Muscle layer of colon (tissue), 2 donors: ENCODE results near the gene C9orf78.

Experiments
- H3K27ac ChIP-seq: one replicate; pipeline ENCODE4 v1.7.0; 2013; ENCODE audit warnings: low read depth, mild to moderate bottlenecking, low read length, moderate library complexity
- H3K27me3 ChIP-seq, 2 donors: one replicate each; pipeline ENCODE4 v1.7.0; 2013; ENCODE audit warnings: low read length in 2 of 2, mild to moderate bottlenecking in 2 of 2; ENCODE audit not compliant: insufficient read depth in 2 of 2, control insufficient read depth in 1 of 2
- H3K36me3 ChIP-seq: one replicate; pipeline ENCODE4 v1.7.0; 2013; ENCODE audit warnings: mild to moderate bottlenecking, low read length; ENCODE audit not compliant: insufficient read depth
- H3K4me1 ChIP-seq: one replicate; pipeline ENCODE4 v1.7.0; 2013; ENCODE audit warnings: mild to moderate bottlenecking, low read length; ENCODE audit not compliant: insufficient read depth
- H3K4me3 ChIP-seq, 2 donors: one replicate each; pipeline ENCODE4 v1.7.0; 2013; ENCODE audit warnings: low read length in 2 of 2, low read depth in 1 of 2, mild to moderate bottlenecking in 1 of 2, moderate library complexity in 1 of 2
- H3K9ac ChIP-seq: one replicate; pipeline ENCODE4 v1.7.0; 2013; ENCODE audit warnings: low read length
- H3K9me3 ChIP-seq: one replicate; pipeline ENCODE4 v1.7.0; 2013; ENCODE audit warnings: mild to moderate bottlenecking, low read length
- donor health status: abdominal sarcoma.
- donor health status: Adenocarcinoma of cecum.

Gene C9orf78

DNA sequence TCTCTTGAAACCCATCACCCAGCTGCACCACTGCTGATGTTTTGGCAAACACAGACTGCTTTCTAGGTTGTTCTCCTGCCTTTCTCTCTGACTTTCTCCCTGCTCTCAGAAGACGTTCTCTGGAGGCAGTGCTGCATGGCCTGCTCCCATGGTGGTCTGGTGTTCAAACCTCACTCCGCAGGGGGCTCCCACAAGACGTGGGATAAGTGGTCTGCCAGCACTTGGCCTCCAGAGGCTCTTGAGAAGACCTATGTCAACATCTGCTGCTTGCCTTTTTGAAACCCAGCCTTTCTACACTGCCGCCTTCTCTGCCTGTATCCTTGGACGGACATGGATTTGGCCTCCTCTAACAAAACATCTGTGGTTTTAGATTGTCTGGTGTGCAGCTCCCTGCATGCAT, 16.7 kb upstream of the C9orf78 start:
- Histone ChIP-seq H3K4me3 (no peak overlapping the region), H3K27ac (no peak overlapping the region), H3K9me3 (no peaks in the 10 kb centered on the region), H3K36me3 (peaks cover 45% of the 10 kb centered on the region), H3K9ac (no peak overlapping the region), H3K4me1 (peaks cover 12% of the 10 kb centered on the region), H3K27me3 (no peaks in the 10 kb centered on the region)

DNA sequence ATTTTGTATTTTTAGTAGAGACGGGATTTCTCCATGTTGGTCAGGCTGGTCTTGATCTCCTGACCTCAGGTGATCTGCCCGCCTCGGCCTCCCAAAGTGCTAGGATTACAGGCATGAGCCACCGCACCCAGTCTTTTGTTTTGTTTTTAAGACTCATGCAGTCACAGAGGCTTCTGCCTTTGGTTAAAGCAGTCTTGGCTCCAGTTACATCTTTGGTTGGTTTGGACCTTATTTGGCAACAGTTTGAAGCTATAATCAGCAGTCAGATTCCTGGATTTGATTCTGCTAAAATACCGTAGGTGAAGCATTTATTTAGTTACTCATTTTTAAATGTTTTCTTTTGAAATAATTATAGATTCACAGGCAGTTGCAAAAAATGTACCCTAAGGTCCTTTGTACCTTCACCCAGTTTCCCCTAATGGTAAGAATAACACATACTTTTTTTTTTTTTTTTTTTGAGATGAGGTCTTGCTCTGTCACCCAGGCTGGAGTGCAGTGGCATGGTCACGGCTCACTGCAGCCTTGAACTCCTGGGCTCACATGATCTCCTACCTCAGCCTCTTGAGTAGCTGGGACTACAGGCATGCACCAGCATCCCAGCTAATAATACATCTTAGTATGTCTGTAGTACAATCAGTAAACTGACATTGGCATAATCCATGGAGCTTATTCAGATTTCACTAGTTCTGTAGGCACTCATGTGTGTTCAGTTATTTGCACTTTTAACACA, 15.9 kb upstream of the C9orf78 start:
- no peak overlapping the region for H3K4me3 ChIP-seq
- H3K9ac ChIP-seq, result no peak overlapping the region
- H3K9me3 ChIP-seq, result no peaks in the 10 kb centered on the region
- H3K27me3 ChIP-seq, result no peaks in the 10 kb centered on the region
- H3K27ac ChIP-seq, result no peak overlapping the region
- H3K4me1 ChIP-seq, result peaks cover 12% of the 10 kb centered on the region
- peaks cover 38% of the 10 kb centered on the region for H3K36me3 ChIP-seq

DNA sequence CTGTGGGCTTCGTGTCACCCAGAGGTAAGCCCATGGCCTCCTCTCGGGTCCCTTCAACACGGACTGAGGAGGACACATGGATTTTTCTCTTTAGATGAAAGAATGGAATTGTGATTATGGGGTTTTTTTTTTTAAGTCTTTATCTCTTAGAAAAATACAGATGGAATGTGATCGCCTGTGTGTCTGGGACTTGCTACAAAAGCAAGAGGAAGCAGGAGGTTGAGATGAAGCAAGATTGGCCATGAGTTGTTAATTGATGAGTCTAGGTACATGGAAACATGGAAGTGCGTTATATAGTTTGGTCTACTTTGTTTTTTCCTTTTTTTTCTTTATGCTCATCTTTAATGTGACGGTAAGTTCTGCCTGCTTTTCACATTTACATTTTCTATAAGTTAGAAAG, 14.8 kb upstream of the C9orf78 start:
- no peaks in the 10 kb centered on the region for H3K9me3 ChIP-seq
- H3K27me3 ChIP-seq, result no peaks in the 10 kb centered on the region
- peaks cover 32% of the 10 kb centered on the region for H3K36me3 ChIP-seq
- peaks cover 12% of the 10 kb centered on the region for H3K4me1 ChIP-seq
- H3K9ac ChIP-seq, result no peak overlapping the region
- H3K4me3 ChIP-seq, result no peak overlapping the region
- no peak overlapping the region for H3K27ac ChIP-seq

DNA sequence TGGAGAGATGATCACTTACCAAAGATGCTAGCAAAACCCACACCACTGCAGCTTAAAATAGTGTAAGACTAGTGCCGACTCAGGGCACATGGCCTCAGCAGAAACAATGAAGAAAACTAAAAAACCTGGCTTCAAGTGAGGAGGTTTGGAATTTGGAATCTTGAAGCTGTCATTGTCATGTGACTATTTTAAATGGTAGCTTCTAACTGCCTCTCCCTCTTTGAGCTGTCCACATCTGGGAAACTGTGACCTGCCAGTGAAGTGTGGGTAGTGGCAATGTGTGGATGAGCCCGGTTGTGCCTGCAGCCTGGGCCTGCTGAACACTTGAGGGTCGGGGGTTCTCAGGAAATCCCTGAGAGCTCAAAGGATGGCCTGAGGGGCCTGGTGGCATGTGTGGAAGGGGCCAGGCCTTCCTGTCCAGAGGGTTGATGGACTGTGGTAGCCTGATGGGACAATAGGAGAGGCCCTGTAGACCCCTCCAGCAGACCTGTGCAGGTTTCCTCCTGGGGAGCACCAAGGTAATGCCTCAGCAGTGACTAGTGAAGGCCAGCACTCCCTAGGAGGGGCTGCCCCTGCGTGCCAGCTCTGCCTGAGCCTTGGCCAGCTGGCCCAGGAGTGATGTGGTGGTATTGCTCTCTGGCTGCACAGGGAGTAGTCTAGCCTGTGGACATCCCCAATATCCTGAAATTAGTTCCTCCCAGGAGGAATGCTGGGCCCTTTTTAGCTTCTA, 13.8 kb upstream of the C9orf78 start:
- H3K27ac ChIP-seq, result no peak overlapping the region
- peaks cover 12% of the 10 kb centered on the region for H3K4me1 ChIP-seq
- no peaks in the 10 kb centered on the region for H3K27me3 ChIP-seq
- H3K36me3 ChIP-seq, result peaks cover 32% of the 10 kb centered on the region
- no peak overlapping the region for H3K9ac ChIP-seq
- H3K9me3 ChIP-seq, result no peaks in the 10 kb centered on the region
- H3K4me3 ChIP-seq, result no peak overlapping the region

DNA sequence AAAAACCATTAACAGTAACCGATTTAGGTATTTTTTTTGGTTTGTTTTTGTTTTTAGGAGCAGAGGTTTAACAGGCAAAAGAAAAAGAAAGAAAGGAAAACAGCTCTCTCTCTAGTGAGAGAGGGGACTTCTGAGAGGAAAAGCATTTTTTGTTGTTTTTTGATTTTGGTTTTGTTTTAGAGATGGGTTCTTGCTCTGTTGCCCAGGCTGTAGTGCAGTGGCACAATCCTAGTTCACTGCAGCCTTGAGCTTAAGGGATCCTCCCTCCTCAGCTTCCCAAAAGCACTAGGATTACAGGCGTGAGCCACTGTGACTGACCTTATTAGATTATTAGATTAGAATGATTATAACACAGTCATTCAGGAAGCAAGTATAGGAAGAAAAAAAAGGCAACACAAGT, 10.3 kb upstream of the C9orf78 start:
- H3K27ac ChIP-seq, result no peak overlapping the region
- H3K9ac ChIP-seq, result no peak overlapping the region
- no peaks in the 10 kb centered on the region for H3K9me3 ChIP-seq
- peaks cover 9% of the 10 kb centered on the region for H3K36me3 ChIP-seq
- H3K4me3 ChIP-seq, result no peak overlapping the region
- no peaks in the 10 kb centered on the region for H3K27me3 ChIP-seq
- peaks cover under 1% of the 10 kb centered on the region for H3K4me1 ChIP-seq

DNA sequence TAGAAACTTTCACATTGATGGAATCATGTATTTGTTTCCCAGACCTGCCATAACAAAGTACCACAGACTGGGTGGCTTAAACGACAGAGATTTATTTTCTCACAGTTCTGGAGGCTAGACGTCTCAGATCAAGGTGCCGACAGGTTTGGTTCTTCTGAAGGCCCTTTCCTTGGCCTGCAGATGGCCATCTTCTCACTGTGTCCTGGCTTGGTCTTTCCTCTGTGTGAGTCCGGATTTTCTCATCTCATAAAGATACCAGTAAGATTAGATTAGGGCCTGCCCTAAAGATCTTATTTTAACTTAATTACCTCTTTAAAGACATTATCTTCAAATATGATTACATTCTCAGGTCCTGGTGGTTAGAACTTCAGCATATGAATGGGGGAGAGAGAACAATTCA, 6.0 kb upstream of the C9orf78 start:
- Histone ChIP-seq H3K4me3 (no peak overlapping the region), H3K27ac (no peak overlapping the region), H3K9ac (no peak overlapping the region), H3K27me3 (no peaks in the 10 kb centered on the region), H3K36me3 (no peaks in the 10 kb centered on the region), H3K4me1 (peaks cover 14% of the 10 kb centered on the region), H3K9me3 (no peaks in the 10 kb centered on the region)

DNA sequence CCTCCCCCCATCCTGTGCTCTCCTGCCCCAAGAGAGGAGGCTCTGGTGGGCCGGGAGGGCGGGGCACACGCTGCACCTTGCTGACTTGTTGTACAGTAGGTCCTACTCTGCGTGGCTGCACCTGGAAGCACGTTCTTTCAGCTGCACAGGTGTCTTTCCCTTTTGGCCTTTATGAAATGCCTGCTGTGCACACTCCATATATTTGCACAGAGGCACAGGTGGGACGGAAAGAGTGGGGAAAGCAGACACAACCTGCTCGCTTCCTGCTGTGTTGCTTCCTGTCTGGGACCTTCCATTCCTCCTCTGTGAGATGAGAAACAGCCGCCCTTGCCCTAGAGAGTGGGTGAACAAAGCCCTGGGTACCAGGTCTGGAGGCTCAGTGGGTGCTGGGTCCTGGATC, 5.0 kb upstream of the C9orf78 start:
- H3K4me3 ChIP-seq, result no peak overlapping the region
- H3K36me3 ChIP-seq, result no peaks in the 10 kb centered on the region
- H3K27me3 ChIP-seq, result no peaks in the 10 kb centered on the region
- H3K4me1 ChIP-seq, result peaks cover 15% of the 10 kb centered on the region
- H3K27ac ChIP-seq, result no peak overlapping the region
- H3K9me3 ChIP-seq, result no peaks in the 10 kb centered on the region
- H3K9ac ChIP-seq, result no peak overlapping the region

DNA sequence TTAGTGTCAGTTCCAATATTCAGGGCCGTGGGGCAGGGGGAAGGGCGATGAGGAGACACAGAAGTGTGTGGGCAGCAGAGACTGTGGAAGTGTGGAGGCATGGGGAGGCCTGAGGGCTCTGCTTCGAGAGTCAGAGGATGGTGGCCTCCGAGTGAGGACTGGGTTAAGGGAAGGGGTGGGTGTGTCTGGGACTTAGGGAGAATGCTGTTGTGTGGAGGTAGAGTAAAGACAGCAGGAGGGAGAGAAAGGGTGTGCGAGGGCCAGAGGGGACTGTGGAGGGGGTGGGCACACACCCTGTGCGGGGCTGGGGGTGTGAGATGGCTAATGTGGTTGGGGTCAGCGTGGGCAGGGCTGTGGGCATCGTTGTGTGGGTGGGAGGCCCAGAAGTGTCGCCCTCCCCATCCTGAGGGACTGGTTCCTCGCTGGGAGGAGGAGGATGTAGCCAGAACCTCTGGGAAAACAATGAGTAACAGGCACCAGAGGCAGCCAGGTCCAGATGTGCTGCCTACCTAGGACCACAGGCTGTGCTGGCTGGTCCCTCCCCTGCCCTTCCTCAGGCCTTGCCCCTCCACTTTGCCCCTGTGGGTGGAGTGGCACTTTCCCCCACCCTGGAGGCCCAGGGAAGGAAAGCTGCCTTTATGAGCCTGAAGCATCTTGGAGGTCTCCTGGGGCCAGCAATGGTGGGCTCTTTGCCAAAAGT, 4.4 kb upstream of the C9orf78 start:
- Histone ChIP-seq H3K27me3 (no peaks in the 10 kb centered on the region), H3K4me3 (no peak overlapping the region), H3K4me1 (peaks cover 16% of the 10 kb centered on the region), H3K9me3 (no peaks in the 10 kb centered on the region), H3K27ac (no peak overlapping the region), H3K9ac (no peak overlapping the region), H3K36me3 (no peaks in the 10 kb centered on the region)

DNA sequence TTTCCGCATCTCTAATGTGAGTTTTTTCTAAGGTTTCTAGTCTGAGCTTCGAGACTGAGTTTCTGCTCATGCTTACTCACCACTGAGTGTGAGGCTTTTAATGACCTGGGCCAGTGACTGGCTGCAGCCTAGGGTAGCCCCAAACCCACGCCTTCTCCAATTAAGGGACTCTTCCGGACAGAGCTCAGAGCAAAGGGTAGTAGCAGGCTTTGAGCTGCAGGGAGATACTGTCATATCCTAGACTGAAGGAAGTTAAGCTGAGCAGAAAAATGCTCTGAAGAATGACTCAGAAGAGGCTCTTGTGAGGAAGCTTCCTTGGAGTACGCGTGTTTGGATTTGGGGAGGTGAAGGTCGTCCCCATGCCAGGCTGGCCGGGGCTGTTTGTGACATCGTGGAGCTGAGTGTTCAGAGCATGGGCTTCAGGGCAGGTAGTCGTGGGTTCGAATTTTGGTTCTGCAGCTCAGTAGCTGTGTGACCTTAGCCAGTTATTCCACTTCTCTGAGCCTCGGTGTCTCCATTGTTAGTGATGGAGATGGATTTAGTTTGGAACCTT, 3.7 kb upstream of the C9orf78 start:
- H3K27ac ChIP-seq, result no peak overlapping the region
- no peak overlapping the region for H3K9ac ChIP-seq
- no peaks in the 10 kb centered on the region for H3K27me3 ChIP-seq
- H3K36me3 ChIP-seq, result no peaks in the 10 kb centered on the region
- no peak overlapping the region for H3K4me3 ChIP-seq
- no peaks in the 10 kb centered on the region for H3K9me3 ChIP-seq
- peaks cover 22% of the 10 kb centered on the region for H3K4me1 ChIP-seq

DNA sequence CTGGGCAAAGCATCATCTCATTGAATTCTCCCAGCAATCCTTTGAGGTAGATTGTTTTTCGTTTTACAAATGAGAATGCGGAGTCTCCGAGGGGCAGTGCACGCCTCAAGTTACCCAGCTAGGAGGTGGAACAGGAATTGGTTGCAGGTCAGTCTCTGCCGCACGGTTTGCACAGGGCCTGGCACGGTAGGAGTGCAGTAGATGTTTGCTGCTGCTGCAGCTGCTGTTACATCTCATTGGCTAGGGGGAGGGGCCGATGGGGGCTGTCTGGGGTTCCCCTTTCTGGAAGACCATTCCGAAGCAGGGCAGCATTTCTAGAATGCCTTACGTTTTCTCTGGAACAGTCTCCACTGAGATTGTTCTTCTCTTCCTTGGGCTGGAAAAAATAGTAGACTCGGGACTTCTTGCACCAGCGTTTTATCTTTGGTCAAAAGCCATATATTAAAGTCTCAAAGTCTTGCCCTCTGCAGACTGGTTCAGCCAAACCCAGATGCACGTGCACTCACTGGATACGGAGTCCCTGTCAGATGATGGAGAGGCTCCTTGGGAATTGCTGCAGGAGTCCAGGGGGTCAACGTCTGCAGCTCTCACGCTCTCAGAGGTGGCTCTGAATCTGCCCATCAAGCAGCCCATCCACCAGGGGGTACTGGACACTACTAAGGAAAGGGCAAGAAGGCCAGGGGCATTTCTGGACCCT, 1.4 kb upstream of the C9orf78 start:
- H3K36me3 ChIP-seq, result peaks cover 18% of the 10 kb centered on the region
- H3K27me3 ChIP-seq, result no peaks in the 10 kb centered on the region
- H3K9me3 ChIP-seq, result no peaks in the 10 kb centered on the region
- peak overlapping the region; percentile 88 to 98 for H3K4me3 ChIP-seq
- peak overlapping the region; percentile 65 for H3K9ac ChIP-seq
- H3K27ac ChIP-seq, result peak overlapping the region; percentile 84
- H3K4me1 ChIP-seq, result peaks cover 25% of the 10 kb centered on the region

DNA sequence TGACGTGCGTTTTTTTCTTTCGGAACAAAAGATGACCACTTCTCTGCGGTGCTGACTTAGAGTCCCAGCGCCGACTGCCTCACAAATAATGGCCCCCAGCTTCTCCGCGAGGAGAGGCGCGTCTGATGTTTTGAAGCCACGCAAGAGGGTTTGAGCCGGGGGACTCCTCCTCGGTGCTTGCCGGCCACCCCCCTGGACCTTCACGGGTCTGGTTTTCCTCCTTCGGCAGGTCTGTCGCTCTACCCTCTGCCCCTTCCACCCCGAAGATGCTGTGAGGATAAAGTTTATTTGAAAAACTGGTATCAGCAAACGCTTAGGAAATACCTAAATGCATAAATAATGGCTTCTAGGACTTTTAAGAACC, 767 bp upstream of the C9orf78 start:
- Histone ChIP-seq H3K27ac (peak overlapping the region; percentile 84), H3K9ac (peak overlapping the region; percentile 65), H3K9me3 (no peaks in the 10 kb centered on the region), H3K36me3 (peaks cover 24% of the 10 kb centered on the region), H3K27me3 (no peaks in the 10 kb centered on the region), H3K4me1 (peaks cover 25% of the 10 kb centered on the region), H3K4me3 (peak overlapping the region; percentile 88 to 98)
